Type B pancreatic cell (in vitro differentiated cells): ENCODE data around the gene AMPD3. TPM values are rescaled to one million over a fixed set of nuclear protein-coding genes. Genes with fewer than 3 reads are reported as not detected.

ENCODE experiments used
- DNase-seq: peaks from one replicate; pipeline ENCODE4 v3.0.0; 2021; ENCODE audit warnings: mixed read lengths; ENCODE audit not compliant: unreplicated experiment; ENCODE audit errors: extremely low spot score
- H3K27ac Mint-ChIP-seq: 2 replicates; pipeline ENCODE4 v1.8.0; 2021; ENCODE audit warnings: mild to moderate bottlenecking, mixed read lengths
- H3K27me3 Mint-ChIP-seq: 2 replicates; pipeline ENCODE4 v1.8.0; 2021; ENCODE audit warnings: mixed read lengths
- H3K36me3 Mint-ChIP-seq: 2 replicates; pipeline ENCODE4 v1.8.0; 2021; ENCODE audit warnings: mixed read lengths
- H3K4me1 Mint-ChIP-seq: one replicate; pipeline ENCODE4 v1.8.0; 2021; ENCODE audit warnings: mixed read lengths; ENCODE audit not compliant: unreplicated experiment
- H3K4me3 Mint-ChIP-seq: 2 replicates; pipeline ENCODE4 v1.8.0; 2021; ENCODE audit warnings: mild to moderate bottlenecking, mixed read lengths
- H3K9me3 Mint-ChIP-seq: 2 replicates; pipeline ENCODE4 v1.8.0; 2021; ENCODE audit warnings: mixed read lengths
- total RNA-seq: library from RNA; stranded (reverse); gene quantifications from 2 replicates; pipeline ENCODE4 v1.2.1, GENCODE V29; 2021; ENCODE audit warnings: low replicate concordance
- TF ChIP-seq, protein P1 (sequence below): fragments of 200-600 bp; sonication (generic); conservative IDR thresholded peaks from 2 replicates; pipeline ENCODE4 v1.5.0; 2021; ENCODE audit warnings: antibody characterized with exemption, mild to moderate bottlenecking

AMPD3 gene
- total RNA-seq, 1 donor from 2014 or later, result 7.0 TPM

DNA sequence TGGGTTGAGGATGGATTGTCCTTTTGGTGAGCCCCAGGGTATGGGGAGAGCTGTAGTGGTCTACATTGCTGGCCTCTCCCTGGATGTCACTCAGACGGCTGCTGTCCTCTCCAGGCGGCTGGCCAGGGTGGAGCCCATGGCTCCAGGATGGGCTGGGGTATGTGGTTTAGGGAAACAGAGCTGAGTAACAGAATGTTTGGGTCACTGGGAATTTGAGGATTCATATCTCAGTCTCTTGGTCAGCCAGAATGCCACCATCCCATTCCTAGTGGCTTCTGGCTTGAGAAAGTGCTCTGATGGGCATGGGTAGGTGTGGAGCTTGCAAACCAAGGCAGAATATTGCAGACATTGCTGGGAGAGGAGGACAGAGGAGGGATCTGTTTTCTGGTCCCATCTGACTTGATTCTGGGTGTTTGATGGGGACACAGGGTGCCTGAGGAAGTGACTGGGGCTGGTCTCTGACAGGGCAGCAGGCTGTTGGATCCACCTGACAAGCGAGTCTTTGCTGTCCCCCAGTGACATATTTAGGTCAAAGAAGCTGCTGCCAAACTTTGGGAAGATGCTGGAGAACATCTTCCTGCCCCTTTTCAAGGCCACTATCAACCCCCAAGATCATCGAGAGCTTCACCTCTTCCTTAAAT lies 41.4 kb downstream of the AMPD3 start:
- no peak for DNase-seq
- Mint-ChIP-seq H3K36me3 (peaks cover 28% of the 10 kb centered on the region), H3K27me3 (no peaks in the 10 kb centered on the region), H3K4me3 (no peak overlapping the region), H3K9me3 (peaks cover 10% of the 10 kb centered on the region), H3K27ac (no peak overlapping the region), H3K4me1 (peaks cover 11% of the 10 kb centered on the region)
- TF ChIP-seq, protein P1, sequence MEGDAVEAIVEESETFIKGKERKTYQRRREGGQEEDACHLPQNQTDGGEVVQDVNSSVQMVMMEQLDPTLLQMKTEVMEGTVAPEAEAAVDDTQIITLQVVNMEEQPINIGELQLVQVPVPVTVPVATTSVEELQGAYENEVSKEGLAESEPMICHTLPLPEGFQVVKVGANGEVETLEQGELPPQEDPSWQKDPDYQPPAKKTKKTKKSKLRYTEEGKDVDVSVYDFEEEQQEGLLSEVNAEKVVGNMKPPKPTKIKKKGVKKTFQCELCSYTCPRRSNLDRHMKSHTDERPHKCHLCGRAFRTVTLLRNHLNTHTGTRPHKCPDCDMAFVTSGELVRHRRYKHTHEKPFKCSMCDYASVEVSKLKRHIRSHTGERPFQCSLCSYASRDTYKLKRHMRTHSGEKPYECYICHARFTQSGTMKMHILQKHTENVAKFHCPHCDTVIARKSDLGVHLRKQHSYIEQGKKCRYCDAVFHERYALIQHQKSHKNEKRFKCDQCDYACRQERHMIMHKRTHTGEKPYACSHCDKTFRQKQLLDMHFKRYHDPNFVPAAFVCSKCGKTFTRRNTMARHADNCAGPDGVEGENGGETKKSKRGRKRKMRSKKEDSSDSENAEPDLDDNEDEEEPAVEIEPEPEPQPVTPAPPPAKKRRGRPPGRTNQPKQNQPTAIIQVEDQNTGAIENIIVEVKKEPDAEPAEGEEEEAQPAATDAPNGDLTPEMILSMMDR, result no peak

- H3K27me3 Mint-ChIP-seq, result no peaks in the 10 kb centered on the region
- no peak overlapping the region for H3K27ac Mint-ChIP-seq
- no peak overlapping the region for H3K4me3 Mint-ChIP-seq
- TF ChIP-seq, protein P1, result no peak
- H3K36me3 Mint-ChIP-seq, result peaks cover 20% of the 10 kb centered on the region
- peaks cover 7% of the 10 kb centered on the region for H3K9me3 Mint-ChIP-seq
- H3K4me1 Mint-ChIP-seq, result peaks cover 10% of the 10 kb centered on the region
- peak; percentile 64 for DNase-seq
These were observed 42.4 kb downstream of the AMPD3 start for GRCh38 chr11:10497371-10498021.

DNA sequence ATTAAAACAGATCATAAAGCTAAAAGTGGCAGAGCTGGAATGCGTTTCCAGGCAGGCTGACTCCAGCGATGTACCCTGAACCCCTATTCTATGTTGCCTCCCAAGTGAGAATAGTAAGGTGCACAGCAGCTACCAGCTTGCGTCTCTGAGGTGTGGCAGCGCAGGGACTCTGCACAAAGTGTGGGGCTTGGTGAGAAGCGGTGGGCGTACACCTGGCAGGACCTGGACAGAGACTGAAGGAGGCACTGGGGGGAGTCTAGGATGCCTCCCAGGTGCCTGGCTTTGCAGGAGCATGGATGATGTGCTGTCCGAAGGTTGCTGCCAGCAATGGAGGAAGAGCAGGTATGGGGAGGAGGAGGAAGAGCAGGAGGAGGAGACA lies 42.9 kb downstream of the AMPD3 start:
- Mint-ChIP-seq H3K27ac (no peak overlapping the region), H3K4me1 (peaks cover 10% of the 10 kb centered on the region), H3K36me3 (peaks cover 15% of the 10 kb centered on the region), H3K4me3 (no peak overlapping the region), H3K27me3 (no peaks in the 10 kb centered on the region), H3K9me3 (peaks cover 4% of the 10 kb centered on the region)
- TF ChIP-seq, protein P1, result no peak
- peak; percentile 51 for DNase-seq

DNA sequence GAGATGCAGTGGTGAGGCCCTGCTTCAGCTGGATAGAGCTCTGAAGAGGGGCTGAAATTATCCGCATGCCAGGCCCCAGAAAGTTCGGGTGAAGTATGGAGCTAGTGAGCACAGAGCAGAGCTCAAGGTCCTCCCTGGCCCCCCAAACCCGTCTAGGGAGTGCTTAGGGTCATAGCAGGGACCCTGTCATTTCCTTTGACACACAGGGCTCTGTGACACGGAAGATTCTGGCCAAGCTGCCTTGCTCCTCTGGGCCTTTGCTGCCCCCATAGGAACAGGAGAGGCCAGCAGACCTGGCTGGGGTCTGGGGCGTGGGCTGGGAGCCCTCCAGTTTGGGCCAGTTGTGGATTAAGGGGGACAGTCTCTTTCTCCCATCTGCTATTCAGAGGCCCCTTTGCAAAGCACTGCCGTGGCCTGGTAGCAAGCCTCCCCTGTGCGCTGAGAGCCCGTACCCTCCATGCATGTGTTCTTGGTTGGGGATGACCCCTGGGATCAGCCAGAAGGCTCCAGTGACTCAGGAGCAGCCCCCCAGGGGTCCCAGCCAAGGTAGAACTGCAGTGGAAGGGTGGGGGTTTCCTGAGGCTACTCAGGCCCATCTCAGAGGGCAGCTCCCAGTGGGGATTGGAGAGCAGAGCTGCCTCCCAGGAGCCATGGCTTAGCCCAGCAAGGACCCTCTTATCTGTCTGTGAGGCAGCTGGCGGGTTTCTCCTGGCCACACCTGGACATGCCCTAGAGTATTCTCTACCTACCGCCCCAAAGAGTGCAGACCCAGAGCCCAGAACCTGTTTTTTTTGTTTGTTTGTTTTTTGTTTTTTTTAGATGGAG lies 43.6 kb downstream of the AMPD3 start:
- Mint-ChIP-seq H3K27me3 (no peaks in the 10 kb centered on the region), H3K4me1 (peaks cover 12% of the 10 kb centered on the region), H3K27ac (no peak overlapping the region), H3K36me3 (peaks cover 14% of the 10 kb centered on the region), H3K9me3 (peaks cover 4% of the 10 kb centered on the region), H3K4me3 (no peak overlapping the region)
- peak; percentile 56 for DNase-seq
- TF ChIP-seq, protein P1, result no peak

DNA sequence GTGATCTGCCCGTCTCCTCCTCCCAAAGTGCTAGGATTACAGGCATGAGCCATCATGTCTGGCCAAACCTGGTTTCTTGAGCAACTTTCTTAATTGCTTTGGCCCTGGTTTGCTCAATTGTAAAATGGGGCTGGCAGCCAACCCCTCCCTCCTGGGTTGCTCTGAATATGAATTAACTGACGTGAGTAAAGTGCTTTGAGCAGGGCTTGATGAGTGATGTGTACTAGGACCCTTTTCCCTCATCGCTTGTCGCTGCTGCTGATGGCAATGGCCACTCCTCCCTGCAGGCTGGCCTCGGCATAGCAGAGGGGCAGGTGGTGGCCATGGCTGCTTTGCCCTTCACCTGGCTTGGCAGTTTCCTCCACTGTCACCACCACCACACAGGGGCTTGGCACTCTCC lies 44.4 kb downstream of the AMPD3 start:
- Mint-ChIP-seq H3K36me3 (peaks cover 9% of the 10 kb centered on the region), H3K27ac (no peak overlapping the region), H3K4me1 (peaks cover 19% of the 10 kb centered on the region), H3K27me3 (no peaks in the 10 kb centered on the region), H3K4me3 (no peak overlapping the region), H3K9me3 (no peaks in the 10 kb centered on the region)
- no peak for DNase-seq
- TF ChIP-seq, protein P1, result no peak
